ENCODE data around the gene RIMBP2. TPM values are rescaled to one million over a fixed set of nuclear protein-coding genes. Genes with fewer than 3 reads are reported as not detected.

Gene RIMBP2
- total and polyA plus RNA-seq, 2 experiments from 2014 or later = 0.31 to 0.37 TPM

- TF ChIP-seq ZNF331 (CRISPR knock-in tag; IDR thresholded peaks at IDR 0.05; ENCODE audit: low read depth) (no peak), POLR2AphosphoS5 (IDR thresholded peaks at IDR 0.05; ENCODE audit: low read depth) (no peak), ETS1 (IDR thresholded peaks at IDR 0.05) (no peak)
These were observed 288.0 kb downstream of the RIMBP2 start (continued) for GRCh38 chr12:130428116-130428515.

DNA sequence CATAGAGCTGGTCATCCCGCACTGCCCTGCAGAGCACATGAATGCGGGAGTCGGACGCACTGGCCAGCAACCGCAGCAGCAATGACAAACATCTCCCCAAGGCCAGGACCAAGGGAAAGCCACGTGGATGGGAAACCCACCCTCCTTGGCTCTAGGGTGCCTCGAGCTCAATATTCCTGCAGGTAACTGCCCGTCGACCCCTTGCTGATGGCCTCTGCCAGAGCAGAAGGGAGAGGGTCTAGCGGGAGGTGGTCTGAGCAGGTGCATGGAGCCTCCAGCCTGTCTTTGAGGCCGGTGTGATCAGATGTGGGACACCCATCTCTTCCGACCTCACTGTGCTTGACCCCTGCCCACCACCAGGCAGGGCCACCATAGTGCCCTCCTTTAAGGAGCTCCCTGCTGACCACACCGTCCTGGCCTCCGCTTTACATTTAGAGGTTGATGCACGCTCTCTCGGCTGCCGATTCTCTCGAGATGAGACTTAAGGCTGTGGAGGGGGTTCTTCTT, 288.7 kb downstream of the RIMBP2 start:
- H3K27ac Mint-ChIP-seq = no peak overlapping the region
- no peak for ATAC-seq

More for the DNA sequence above, 288.7 kb downstream of the RIMBP2 start:
- Histone ChIP-seq H3F3A (replicated peaks; ENCODE audit: low read depth) (no peaks in the 10 kb centered on the region), H3K4me3 (no peak overlapping the region), H3K4me2 (no peak overlapping the region), H3K9me2 (ENCODE audit: insufficient read depth) (no peaks in the 10 kb centered on the region), H3K36me3 (ENCODE audit: insufficient read depth) (no peaks in the 10 kb centered on the region), H2AFZ (no peak overlapping the region), H3K27me3 (ENCODE audit: insufficient read depth) (no peaks in the 10 kb centered on the region), H3K4me1 (ENCODE audit: insufficient read depth) (no peaks in the 10 kb centered on the region), H3K27ac (ENCODE audit: low read depth) (no peak overlapping the region), H4K20me1 (replicated peaks; ENCODE audit: insufficient read depth) (no peaks in the 10 kb centered on the region), H3K79me2 (replicated peaks; ENCODE audit: insufficient read depth) (no peaks in the 10 kb centered on the region)
- H3K4me3 Mint-ChIP-seq = no peak overlapping the region
- peaks cover 5% of the 10 kb centered on the region for H3K27me3 Mint-ChIP-seq (ENCODE audit: insufficient read depth, low read depth, poor library complexity)
- no peak for DNase-seq (ENCODE audit: low spot score)
- H3K36me3 Mint-ChIP-seq (ENCODE audit: low read depth) = peaks cover 33% of the 10 kb centered on the region
- no peaks in the 10 kb centered on the region; the same call in 2 of the 3 replicates for H3K4me1 Mint-ChIP-seq
- TF ChIP-seq JUNB (IDR thresholded peaks at IDR 0.05; ENCODE audit: unreplicated experiment) (no peak), STAT1 (IDR thresholded peaks at IDR 0.05; ENCODE audit: unreplicated experiment) (no peak), EZH2 (IDR thresholded peaks at IDR 0.05; ENCODE audit: low read depth, unreplicated experiment) (no peak), CREB1 (CRISPR knock-in tag; IDR thresholded peaks at IDR 0.05; ENCODE audit: low read depth) (no peak), ZNF114 (CRISPR knock-in tag; IDR thresholded peaks at IDR 0.05) (no peak)
- TF ChIP-seq, protein P1, sequence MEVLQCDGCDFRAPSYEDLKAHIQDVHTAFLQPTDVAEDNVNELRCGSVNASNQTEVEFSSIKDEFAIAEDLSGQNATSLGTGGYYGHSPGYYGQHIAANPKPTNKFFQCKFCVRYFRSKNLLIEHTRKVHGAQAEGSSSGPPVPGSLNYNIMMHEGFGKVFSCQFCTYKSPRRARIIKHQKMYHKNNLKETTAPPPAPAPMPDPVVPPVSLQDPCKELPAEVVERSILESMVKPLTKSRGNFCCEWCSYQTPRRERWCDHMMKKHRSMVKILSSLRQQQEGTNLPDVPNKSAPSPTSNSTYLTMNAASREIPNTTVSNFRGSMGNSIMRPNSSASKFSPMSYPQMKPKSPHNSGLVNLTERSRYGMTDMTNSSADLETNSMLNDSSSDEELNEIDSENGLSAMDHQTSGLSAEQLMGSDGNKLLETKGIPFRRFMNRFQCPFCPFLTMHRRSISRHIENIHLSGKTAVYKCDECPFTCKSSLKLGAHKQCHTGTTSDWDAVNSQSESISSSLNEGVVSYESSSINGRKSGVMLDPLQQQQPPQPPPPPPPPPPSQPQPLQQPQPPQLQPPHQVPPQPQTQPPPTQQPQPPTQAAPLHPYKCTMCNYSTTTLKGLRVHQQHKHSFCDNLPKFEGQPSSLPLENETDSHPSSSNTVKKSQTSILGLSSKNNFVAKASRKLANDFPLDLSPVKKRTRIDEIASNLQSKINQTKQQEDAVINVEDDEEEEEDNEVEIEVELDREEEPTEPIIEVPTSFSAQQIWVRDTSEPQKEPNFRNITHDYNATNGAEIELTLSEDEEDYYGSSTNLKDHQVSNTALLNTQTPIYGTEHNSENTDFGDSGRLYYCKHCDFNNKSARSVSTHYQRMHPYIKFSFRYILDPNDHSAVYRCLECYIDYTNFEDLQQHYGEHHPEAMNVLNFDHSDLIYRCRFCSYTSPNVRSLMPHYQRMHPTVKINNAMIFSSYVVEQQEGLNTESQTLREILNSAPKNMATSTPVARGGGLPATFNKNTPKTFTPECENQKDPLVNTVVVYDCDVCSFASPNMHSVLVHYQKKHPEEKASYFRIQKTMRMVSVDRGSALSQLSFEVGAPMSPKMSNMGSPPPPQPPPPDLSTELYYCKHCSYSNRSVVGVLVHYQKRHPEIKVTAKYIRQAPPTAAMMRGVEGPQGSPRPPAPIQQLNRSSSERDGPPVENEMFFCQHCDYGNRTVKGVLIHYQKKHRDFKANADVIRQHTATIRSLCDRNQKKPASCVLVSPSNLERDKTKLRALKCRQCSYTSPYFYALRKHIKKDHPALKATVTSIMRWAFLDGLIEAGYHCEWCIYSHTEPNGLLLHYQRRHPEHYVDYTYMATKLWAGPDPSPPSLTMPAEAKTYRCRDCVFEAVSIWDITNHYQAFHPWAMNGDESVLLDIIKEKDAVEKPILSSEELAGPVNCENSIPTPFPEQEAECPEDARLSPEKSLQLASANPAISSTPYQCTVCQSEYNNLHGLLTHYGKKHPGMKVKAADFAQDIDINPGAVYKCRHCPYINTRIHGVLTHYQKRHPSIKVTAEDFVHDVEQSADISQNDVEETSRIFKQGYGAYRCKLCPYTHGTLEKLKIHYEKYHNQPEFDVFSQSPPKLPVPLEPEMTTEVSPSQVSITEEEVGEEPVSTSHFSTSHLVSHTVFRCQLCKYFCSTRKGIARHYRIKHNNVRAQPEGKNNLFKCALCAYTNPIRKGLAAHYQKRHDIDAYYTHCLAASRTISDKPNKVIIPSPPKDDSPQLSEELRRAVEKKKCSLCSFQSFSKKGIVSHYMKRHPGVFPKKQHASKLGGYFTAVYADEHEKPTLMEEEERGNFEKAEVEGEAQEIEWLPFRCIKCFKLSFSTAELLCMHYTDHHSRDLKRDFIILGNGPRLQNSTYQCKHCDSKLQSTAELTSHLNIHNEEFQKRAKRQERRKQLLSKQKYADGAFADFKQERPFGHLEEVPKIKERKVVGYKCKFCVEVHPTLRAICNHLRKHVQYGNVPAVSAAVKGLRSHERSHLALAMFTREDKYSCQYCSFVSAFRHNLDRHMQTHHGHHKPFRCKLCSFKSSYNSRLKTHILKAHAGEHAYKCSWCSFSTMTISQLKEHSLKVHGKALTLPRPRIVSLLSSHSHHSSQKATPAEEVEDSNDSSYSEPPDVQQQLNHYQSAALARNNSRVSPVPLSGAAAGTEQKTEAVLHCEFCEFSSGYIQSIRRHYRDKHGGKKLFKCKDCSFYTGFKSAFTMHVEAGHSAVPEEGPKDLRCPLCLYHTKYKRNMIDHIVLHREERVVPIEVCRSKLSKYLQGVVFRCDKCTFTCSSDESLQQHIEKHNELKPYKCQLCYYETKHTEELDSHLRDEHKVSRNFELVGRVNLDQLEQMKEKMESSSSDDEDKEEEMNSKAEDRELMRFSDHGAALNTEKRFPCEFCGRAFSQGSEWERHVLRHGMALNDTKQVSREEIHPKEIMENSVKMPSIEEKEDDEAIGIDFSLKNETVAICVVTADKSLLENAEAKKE (CRISPR knock-in tag; IDR thresholded peaks at IDR 0.05) = no peak
- peaks cover 91% of the 10 kb centered on the region for H3K9me3 Mint-ChIP-seq
